Amniotic stem cell (primary cell): ENCODE measurements around the gene FAM78A.
"Not testable (repeated sequence)": the region's sequence is repeated elsewhere in the genome, so short reads cannot be mapped to it uniquely, and the experiment has no call there.

Source experiments
- DNase-seq: peaks from one replicate; lab custom pipeline; 2025; lab: John Stamatoyannopoulos, UW

The FAM78A gene

GRCh38 chr9:131264231-131264630 lies 12.1 kb downstream of the FAM78A start:
- no peak for DNase-seq

- no peak for DNase-seq
These were observed 12.6 kb downstream of the FAM78A start for GRCh38 chr9:131263701-131264100.

- DNase-seq = not testable (repeated sequence)
These were observed 13.3 kb downstream of the FAM78A start for GRCh38 chr9:131263033-131263343.

GRCh38 chr9:131262327-131263032 lies 13.8 kb downstream of the FAM78A start:
- DNase-seq = no peak

- DNase-seq = no peak
These were observed 15.4 kb downstream of the FAM78A start for GRCh38 chr9:131260751-131261452.

- DNase-seq = no peak
These were observed 16.3 kb downstream of the FAM78A start for GRCh38 chr9:131259916-131260597.

GRCh38 chr9:131259432-131259898 lies 16.8 kb downstream of the FAM78A start:
- no peak for DNase-seq

GRCh38 chr9:131258698-131259431 lies 17.4 kb downstream of the FAM78A start:
- DNase-seq = no peak

- DNase-seq = no peak
These were observed 18.1 kb downstream of the FAM78A start for GRCh38 chr9:131258186-131258585.

GRCh38 chr9:131257266-131258025 lies 18.9 kb downstream of the FAM78A start:
- DNase-seq = no peak

- DNase-seq = no peak
These were observed 20.6 kb downstream of the FAM78A start for GRCh38 chr9:131255676-131256197.

GRCh38 chr9:131254626-131255025 lies 21.7 kb downstream of the FAM78A start:
- no peak for DNase-seq

- no peak for DNase-seq
These were observed 22.3 kb downstream of the FAM78A start for GRCh38 chr9:131253891-131254491.

- no peak for DNase-seq
These were observed 24.2 kb downstream of the FAM78A start for GRCh38 chr9:131252120-131252519.

- no peak for DNase-seq
These were observed 29.7 kb downstream of the FAM78A start for GRCh38 chr9:131246618-131247017.

- not testable (repeated sequence) for DNase-seq
These were observed 32.0 kb downstream of the FAM78A start for GRCh38 chr9:131244331-131244730.

- no peak for DNase-seq
These were observed 36.0 kb downstream of the FAM78A start for GRCh38 chr9:131240047-131240921.

GRCh38 chr9:131239161-131239975 lies 36.9 kb downstream of the FAM78A start:
- no peak for DNase-seq

GRCh38 chr9:131238402-131239021 lies 37.8 kb downstream of the FAM78A start:
- no peak for DNase-seq
